ENCODE data around the gene DLGAP1. TPM values are rescaled to one million over a fixed set of nuclear protein-coding genes. Genes with fewer than 3 reads are reported as not detected.
"Not testable (repeated sequence)": the region's sequence is repeated elsewhere in the genome, so short reads cannot be mapped to it uniquely, and the experiment has no call there.

Gene DLGAP1
- total RNA-seq, 1 experiment from 2014 or later, result 27.5 TPM

GRCh38 chr18:3658529-3658928, 796.6 kb downstream of the DLGAP1 start:
- in situ Hi-C loops (cut with HindIII; ENCODE audit: low pct_unique_long_range_greater_than_20kb, low sequenced_read_pairs), result no loop called here
- no peak for DNase-seq (ENCODE audit: low read depth, low spot score)

GRCh38 chr18:3655254-3656050, 799.7 kb downstream of the DLGAP1 start:
- DNase-seq (ENCODE audit: low read depth, low spot score), result no peak
- in situ Hi-C loops (cut with HindIII; ENCODE audit: low pct_unique_long_range_greater_than_20kb, low sequenced_read_pairs), result no loop called here

GRCh38 chr18:3654442-3655253, 800.5 kb downstream of the DLGAP1 start:
- in situ Hi-C loops (cut with HindIII; ENCODE audit: low pct_unique_long_range_greater_than_20kb, low sequenced_read_pairs), result no loop called here

GRCh38 chr18:3653851-3654441, 801.2 kb downstream of the DLGAP1 start:
- in situ Hi-C loops (cut with HindIII; ENCODE audit: low pct_unique_long_range_greater_than_20kb, low sequenced_read_pairs), result no loop called here
- DNase-seq (ENCODE audit: low read depth, low spot score), result no peak

More at GRCh38 chr18:3654442-3655253, 800.5 kb downstream of the DLGAP1 start:
- DNase-seq (ENCODE audit: low read depth, low spot score), result no peak

- no peak for DNase-seq (ENCODE audit: low read depth, low spot score)
- in situ Hi-C loops (cut with HindIII; ENCODE audit: low pct_unique_long_range_greater_than_20kb, low sequenced_read_pairs), result no loop called here
These were observed 801.8 kb downstream of the DLGAP1 start for GRCh38 chr18:3653263-3653850.

GRCh38 chr18:3652380-3653262, 802.5 kb downstream of the DLGAP1 start:
- in situ Hi-C loops (cut with HindIII; ENCODE audit: low pct_unique_long_range_greater_than_20kb, low sequenced_read_pairs), result no loop called here
- peak; percentile 91 for DNase-seq (ENCODE audit: low read depth, low spot score)

- in situ Hi-C loops (cut with HindIII; ENCODE audit: low pct_unique_long_range_greater_than_20kb, low sequenced_read_pairs), result no loop called here
- no peak for DNase-seq (ENCODE audit: low read depth, low spot score)
These were observed 803.8 kb downstream of the DLGAP1 start for GRCh38 chr18:3651266-3651665.

- DNase-seq (ENCODE audit: low read depth, low spot score); in situ Hi-C loops (cut with HindIII; ENCODE audit: low pct_unique_long_range_greater_than_20kb, low sequenced_read_pairs): not testable (repeated sequence)
These were observed 804.5 kb downstream of the DLGAP1 start for GRCh38 chr18:3650521-3651042.

- no peak for DNase-seq (ENCODE audit: low read depth, low spot score)
- in situ Hi-C loops (cut with HindIII; ENCODE audit: low pct_unique_long_range_greater_than_20kb, low sequenced_read_pairs), result no loop called here
These were observed 805.3 kb downstream of the DLGAP1 start for GRCh38 chr18:3649633-3650426.

GRCh38 chr18:3649135-3649632, 805.9 kb downstream of the DLGAP1 start:
- in situ Hi-C loops (cut with HindIII; ENCODE audit: low pct_unique_long_range_greater_than_20kb, low sequenced_read_pairs), result no loop called here
- DNase-seq (ENCODE audit: low read depth, low spot score), result no peak

- no peak for DNase-seq (ENCODE audit: low read depth, low spot score)
- in situ Hi-C loops (cut with HindIII; ENCODE audit: low pct_unique_long_range_greater_than_20kb, low sequenced_read_pairs), result no loop called here
These were observed 806.5 kb downstream of the DLGAP1 start for GRCh38 chr18:3648641-3649040.

GRCh38 chr18:3648200-3648599, 806.9 kb downstream of the DLGAP1 start:
- in situ Hi-C loops (cut with HindIII; ENCODE audit: low pct_unique_long_range_greater_than_20kb, low sequenced_read_pairs), result no loop called here
- no peak for DNase-seq (ENCODE audit: low read depth, low spot score)

GRCh38 chr18:3647636-3648035, 807.5 kb downstream of the DLGAP1 start:
- in situ Hi-C loops (cut with HindIII; ENCODE audit: low pct_unique_long_range_greater_than_20kb, low sequenced_read_pairs), result no loop called here
- no peak for DNase-seq (ENCODE audit: low read depth, low spot score)

GRCh38 chr18:3645384-3646156, 809.5 kb downstream of the DLGAP1 start:
- in situ Hi-C loops (cut with HindIII; ENCODE audit: low pct_unique_long_range_greater_than_20kb, low sequenced_read_pairs), result no loop called here
- no peak for DNase-seq (ENCODE audit: low read depth, low spot score)

GRCh38 chr18:3634250-3634939, 820.7 kb downstream of the DLGAP1 start:
- in situ Hi-C loops (cut with HindIII; ENCODE audit: low pct_unique_long_range_greater_than_20kb, low sequenced_read_pairs), result no loop called here
- no peak for DNase-seq (ENCODE audit: low read depth, low spot score)

All from SK-MEL-5 (cell line).